Measurements from ENCODE around the gene CAPN12. TPM values are rescaled to one million over a fixed set of nuclear protein-coding genes. Genes with fewer than 3 reads are reported as not detected.
"Not testable (repeated sequence)": the region's sequence is repeated elsewhere in the genome, so short reads cannot be mapped to it uniquely, and the experiment has no call there.

Gene CAPN12, protein sequence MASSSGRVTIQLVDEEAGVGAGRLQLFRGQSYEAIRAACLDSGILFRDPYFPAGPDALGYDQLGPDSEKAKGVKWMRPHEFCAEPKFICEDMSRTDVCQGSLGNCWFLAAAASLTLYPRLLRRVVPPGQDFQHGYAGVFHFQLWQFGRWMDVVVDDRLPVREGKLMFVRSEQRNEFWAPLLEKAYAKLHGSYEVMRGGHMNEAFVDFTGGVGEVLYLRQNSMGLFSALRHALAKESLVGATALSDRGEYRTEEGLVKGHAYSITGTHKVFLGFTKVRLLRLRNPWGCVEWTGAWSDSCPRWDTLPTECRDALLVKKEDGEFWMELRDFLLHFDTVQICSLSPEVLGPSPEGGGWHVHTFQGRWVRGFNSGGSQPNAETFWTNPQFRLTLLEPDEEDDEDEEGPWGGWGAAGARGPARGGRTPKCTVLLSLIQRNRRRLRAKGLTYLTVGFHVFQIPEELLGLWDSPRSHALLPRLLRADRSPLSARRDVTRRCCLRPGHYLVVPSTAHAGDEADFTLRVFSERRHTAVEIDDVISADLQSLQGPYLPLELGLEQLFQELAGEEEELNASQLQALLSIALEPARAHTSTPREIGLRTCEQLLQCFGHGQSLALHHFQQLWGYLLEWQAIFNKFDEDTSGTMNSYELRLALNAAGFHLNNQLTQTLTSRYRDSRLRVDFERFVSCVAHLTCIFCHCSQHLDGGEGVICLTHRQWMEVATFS
- total RNA-seq (1.6 and 10.9 TPM in 2 replicates), polyA plus RNA-seq (1.3 and 3.4 TPM in 2 replicates)

- no peaks in the 10 kb centered on the region for H3K27me3 ChIP-seq
- TF ChIP-seq, protein P1, sequence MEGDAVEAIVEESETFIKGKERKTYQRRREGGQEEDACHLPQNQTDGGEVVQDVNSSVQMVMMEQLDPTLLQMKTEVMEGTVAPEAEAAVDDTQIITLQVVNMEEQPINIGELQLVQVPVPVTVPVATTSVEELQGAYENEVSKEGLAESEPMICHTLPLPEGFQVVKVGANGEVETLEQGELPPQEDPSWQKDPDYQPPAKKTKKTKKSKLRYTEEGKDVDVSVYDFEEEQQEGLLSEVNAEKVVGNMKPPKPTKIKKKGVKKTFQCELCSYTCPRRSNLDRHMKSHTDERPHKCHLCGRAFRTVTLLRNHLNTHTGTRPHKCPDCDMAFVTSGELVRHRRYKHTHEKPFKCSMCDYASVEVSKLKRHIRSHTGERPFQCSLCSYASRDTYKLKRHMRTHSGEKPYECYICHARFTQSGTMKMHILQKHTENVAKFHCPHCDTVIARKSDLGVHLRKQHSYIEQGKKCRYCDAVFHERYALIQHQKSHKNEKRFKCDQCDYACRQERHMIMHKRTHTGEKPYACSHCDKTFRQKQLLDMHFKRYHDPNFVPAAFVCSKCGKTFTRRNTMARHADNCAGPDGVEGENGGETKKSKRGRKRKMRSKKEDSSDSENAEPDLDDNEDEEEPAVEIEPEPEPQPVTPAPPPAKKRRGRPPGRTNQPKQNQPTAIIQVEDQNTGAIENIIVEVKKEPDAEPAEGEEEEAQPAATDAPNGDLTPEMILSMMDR (IDR thresholded peaks at IDR 0.05; ENCODE audit: low read depth, low read length): no peak
- H3K4me1 ChIP-seq (ENCODE audit: low read depth): no peaks in the 10 kb centered on the region
- H3K36me3 ChIP-seq: no peaks in the 10 kb centered on the region
- no peak for DNase-seq (ENCODE audit: low read depth in 1 of 2, low spot score in 1 of 2)
- no peak within 1 kb of the TSS for H3K4me3 ChIP-seq
- no peaks in the 10 kb centered on the region for H3K9me3 ChIP-seq (ENCODE audit: low read depth)
- H3K27ac ChIP-seq: no peak within 1 kb of the TSS
These were observed at the start of gene CAPN12 for GRCh38 chr19:38744298-38744681. TSS of gene CAPN12 (minus strand) at chr19:38744474. CDS start at chr19:38744165, 309 bp downstream.

GRCh38 chr19:38793671-38794070 lies 49.4 kb upstream of the CAPN12 start:
- DNase-seq (ENCODE audit: low read depth in 1 of 2, low spot score in 1 of 2): no peak
- Histone ChIP-seq H3K4me1 (ENCODE audit: low read depth) (no peaks in the 10 kb centered on the region), H3K27me3 (no peaks in the 10 kb centered on the region), H3K9me3 (ENCODE audit: low read depth) (no peaks in the 10 kb centered on the region), H3K4me3 (no peak overlapping the region), H3K27ac (no peak overlapping the region), H3K36me3 (no peaks in the 10 kb centered on the region)
- TF ChIP-seq, protein P1 (IDR thresholded peaks at IDR 0.05; ENCODE audit: low read depth, low read length): no peak

DNA sequence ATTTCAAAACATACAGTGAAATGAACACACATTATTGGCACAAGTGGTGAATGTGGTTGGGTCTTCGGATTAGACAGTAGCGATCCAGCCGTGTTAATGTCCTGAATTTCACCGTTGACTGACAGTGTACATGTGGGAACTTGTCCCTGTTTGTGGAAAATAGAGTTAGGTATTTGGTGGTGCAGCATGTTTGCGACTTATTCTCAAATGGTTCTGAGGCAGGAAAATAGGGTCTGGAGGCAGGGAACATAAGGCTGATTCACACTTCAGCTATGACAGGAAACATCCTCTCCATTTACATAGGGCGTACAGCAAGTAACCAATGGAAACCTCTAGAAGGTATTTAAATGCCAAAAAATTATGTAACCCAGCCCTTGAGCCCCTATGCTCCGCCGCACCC lies 48.9 kb upstream of the CAPN12 start:
- no peak overlapping the region for H3K4me3 ChIP-seq
- no peaks in the 10 kb centered on the region for H3K4me1 ChIP-seq (ENCODE audit: low read depth)
- TF ChIP-seq, protein P1 (IDR thresholded peaks at IDR 0.05; ENCODE audit: low read depth, low read length): no peak
- H3K36me3 ChIP-seq: no peaks in the 10 kb centered on the region
- peak in 1 of 2 donors; percentile 59 for DNase-seq (ENCODE audit: low read depth in 1 of 2, low spot score in 1 of 2)
- H3K27ac ChIP-seq: no peak overlapping the region
- no peaks in the 10 kb centered on the region for H3K9me3 ChIP-seq (ENCODE audit: low read depth)
- H3K27me3 ChIP-seq: no peaks in the 10 kb centered on the region

DNA sequence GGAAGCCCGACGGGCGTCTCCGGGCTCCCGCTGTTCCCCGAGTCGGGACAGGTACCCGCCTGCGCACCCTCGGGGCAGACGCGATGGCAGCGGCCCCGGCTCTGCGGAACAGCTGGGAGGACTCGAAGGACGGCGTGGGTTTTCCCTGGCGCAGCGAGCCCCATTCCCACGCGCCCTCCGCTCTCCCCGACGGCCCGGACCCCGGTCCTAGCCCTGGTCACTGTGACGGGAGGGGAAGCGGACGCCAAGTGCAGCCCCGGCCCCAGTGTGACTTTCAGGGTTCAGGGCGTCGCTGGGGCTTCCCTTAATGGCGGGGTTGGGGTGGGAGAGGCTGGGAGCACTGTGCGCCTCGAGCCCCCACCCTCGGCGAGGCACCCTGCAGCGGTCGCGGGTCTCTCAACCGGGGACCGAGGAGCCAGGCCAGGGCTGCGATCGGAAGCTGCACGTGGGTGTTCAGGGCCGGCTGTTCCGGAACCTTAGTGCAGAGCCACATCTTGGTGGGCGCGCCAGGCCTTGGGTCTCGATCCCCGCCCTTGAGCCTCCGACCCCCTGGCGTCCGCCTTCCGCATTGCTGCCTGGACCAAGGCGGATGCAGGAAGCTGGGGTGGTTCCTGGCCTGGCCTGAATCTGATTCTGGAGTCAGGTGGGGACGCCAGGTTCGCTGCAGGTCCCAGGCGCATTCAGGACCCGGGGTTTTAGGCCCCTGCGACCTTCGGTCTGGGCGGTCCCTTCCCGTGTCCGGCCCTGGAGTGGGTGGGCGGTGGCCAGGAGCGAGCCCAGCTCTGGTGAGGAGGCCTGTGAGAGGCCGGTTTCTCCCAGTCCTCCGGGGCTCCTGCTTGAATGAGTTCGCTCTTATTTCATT lies 48.2 kb upstream of the CAPN12 start:
- no peaks in the 10 kb centered on the region for H3K4me1 ChIP-seq (ENCODE audit: low read depth)
- peak in 1 of 2 donors; percentile 64 for DNase-seq (ENCODE audit: low read depth in 1 of 2, low spot score in 1 of 2)
- H3K4me3 ChIP-seq: no peak overlapping the region
- no peaks in the 10 kb centered on the region for H3K36me3 ChIP-seq
- no peaks in the 10 kb centered on the region for H3K9me3 ChIP-seq (ENCODE audit: low read depth)
- TF ChIP-seq, protein P1 (IDR thresholded peaks at IDR 0.05; ENCODE audit: low read depth, low read length): peak; percentile 47
- no peaks in the 10 kb centered on the region for H3K27me3 ChIP-seq
- no peak overlapping the region for H3K27ac ChIP-seq

DNA sequence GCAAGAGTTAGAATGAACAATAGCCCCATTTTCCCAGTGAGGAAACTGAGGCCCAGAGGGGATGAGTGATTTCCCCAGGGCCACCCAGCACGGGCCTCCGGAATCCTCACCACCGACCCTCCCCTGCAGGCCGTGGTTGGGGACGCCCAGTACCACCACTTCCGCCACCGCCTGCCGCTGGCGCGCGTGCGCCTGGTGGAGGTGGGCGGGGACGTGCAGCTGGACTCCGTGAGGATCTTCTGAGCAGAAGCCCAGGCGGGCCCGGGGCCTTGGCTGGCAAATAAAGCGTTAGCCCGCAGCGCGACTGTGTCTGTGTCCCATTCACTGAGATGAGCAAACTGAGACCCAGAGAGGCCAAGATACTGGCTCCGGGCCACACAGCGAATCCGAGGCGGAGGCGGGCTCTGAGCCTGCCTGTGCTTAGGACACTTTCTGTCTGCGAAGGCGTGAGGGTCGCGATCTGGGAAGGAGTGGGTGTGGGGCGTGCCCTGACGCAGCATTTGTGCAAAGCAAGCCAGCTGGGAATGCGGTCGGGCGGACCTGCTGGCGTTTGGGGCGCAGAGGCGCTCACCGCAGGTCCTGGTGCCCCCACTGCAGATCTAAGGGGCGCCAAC lies 47.3 kb upstream of the CAPN12 start:
- not testable (repeated sequence) for DNase-seq (ENCODE audit: low read depth in 1 of 2, low spot score in 1 of 2); H3K36me3 ChIP-seq; H3K4me3 ChIP-seq; H3K27ac ChIP-seq; H3K4me1 ChIP-seq (ENCODE audit: low read depth); H3K27me3 ChIP-seq; H3K9me3 ChIP-seq (ENCODE audit: low read depth)

DNA sequence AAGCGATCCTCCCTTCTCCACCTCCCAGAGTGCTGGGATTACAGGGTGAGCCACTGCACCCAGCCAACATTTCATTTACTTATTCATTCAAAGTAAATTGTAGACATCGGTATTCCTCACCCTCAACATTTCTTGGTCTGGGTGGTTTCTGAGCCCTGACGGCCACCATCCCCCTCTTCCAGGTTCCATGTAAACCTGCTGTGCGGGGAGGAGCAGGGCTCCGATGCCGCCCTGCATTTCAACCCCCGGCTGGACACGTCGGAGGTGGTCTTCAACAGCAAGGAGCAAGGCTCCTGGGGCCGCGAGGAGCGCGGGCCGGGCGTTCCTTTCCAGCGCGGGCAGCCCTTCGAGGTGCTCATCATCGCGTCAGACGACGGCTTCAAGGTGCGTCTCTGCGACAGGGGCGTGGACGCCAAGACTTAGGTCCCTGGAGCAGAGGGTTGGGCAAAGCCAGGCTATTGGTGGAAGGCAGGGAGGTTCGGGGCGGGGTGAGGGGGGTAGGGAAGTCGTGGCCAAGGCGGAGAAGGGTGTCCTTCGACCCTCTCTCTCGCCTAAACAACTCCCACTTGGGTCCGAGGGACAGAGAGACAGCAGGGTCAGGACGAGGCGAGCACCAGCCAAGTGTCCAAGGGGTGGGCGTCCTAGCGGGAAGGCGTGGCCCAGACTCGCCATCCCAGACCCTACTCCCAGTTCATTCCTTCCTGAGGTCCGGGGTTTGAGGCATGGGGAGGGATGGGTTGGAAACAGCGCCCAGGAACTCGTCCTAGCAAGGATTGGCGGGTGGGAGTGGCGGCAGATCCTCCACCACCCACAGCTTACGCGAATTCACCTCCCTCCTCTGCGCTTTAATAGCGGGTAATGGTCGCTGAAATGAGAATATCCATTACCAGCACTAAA lies 46.5 kb upstream of the CAPN12 start:
- not testable (repeated sequence) for H3K4me3 ChIP-seq; H3K27me3 ChIP-seq; H3K27ac ChIP-seq; DNase-seq (ENCODE audit: low read depth in 1 of 2, low spot score in 1 of 2); H3K4me1 ChIP-seq (ENCODE audit: low read depth); H3K9me3 ChIP-seq (ENCODE audit: low read depth); H3K36me3 ChIP-seq
